GM10266 (cell line): ENCODE measurements around the gene TAF6.
A peak's percentile ranks its signal among the peaks of the same experiment; 100 is the strongest.
"Not testable (repeated sequence)": the region's sequence is repeated elsewhere in the genome, so short reads cannot be mapped to it uniquely, and the experiment has no call there.

Experiments used
- DNase-seq: peaks from one replicate; pipeline ENCODE4 v3.0.0; 2012; ENCODE audit errors: extremely low spot score
- CTCF ChIP-seq: IDR thresholded peaks from 2 replicates; pipeline ENCODE4 v1.5.1; 2012; ENCODE audit warnings: mild to moderate bottlenecking, low read depth; ENCODE audit not compliant: control insufficient read depth, insufficient read depth; ENCODE audit errors: missing control alignments

TAF6 gene

DNA sequence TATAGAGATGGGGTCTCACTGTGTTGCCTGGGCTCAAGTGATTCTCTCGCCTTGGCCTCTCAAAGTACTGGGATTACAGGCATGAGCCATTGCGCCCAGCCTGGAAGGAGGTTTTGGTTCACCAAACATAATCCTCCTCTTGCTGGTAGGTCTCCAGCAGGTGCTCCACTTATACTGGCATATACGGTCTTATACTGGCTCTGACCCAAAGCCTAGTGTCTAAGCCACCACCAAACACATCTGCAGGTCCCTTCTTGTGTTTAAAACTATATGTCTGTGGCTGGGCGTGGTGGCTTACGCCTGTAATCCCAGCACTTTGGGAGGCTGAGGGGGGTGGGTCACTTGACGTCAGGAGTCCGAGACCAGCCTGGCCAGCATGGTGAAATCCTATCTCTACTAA is 13.0 kb upstream of the TAF6 start:
- DNase-seq: no peak
- TF ChIP-seq CTCF: no peak

- peak; percentile 79 for DNase-seq
- peak; percentile 95 for TF ChIP-seq CTCF
These were observed 11.7 kb upstream of the TAF6 start for GRCh38 chr7:100130608-100131453.

- DNase-seq: not testable (repeated sequence)
These were observed 11.1 kb upstream of the TAF6 start for GRCh38 chr7:100130220-100130607.

- no peak for DNase-seq
- TF ChIP-seq CTCF: no peak
These were observed 9.4 kb upstream of the TAF6 start for GRCh38 chr7:100128637-100128963.

- peak; percentile 40 for DNase-seq
- TF ChIP-seq CTCF: no peak
These were observed 8.9 kb upstream of the TAF6 start for GRCh38 chr7:100127866-100128636.

DNA sequence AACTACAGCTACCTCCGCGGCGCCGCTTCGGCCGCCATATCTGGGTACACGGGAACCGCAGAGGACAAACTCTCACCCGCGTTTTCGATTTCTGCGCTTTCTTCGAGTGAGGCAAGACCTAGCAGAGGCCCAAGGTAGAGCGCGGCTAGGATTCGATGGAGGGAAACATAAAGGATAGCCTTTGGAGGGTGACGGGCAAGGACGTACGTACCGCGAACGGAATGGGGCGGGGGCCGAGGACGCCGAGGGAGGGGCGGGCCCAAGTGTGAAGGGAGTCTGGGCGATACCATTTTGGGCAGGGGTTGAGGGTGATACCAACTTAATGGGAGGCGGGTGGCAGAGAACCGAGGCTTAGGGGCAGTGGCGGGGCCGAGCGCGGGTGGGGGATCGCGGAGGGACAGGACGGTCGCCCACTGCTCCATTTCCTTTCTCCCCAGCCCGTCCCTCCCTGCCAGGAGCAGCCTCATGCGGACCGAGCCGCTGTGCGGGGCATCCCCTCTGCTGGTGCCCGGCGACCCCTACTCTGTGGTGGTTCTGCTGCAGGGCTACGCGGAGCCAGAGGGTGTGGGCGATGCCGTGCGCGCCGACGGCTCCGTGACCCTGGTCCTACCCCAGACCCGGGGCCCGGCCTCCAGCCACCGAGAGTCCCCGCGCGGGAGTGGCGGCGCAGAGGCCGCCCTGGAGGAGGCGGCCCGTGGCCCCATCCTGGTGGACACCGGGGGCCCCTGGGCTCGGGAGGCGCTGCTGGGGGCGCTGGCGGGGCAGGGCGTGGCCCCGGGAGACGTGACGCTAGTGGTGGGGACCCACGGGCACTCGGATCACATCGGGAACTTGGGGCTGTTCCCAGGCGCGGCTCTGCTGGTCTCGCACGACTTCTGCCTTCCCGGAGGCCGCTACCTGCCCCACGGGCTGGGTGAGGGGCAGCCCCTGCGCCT is 8.0 kb upstream of the TAF6 start, which contains the start of gene MBLAC1:
Gene MBLAC1 (plus strand): TSS at position 37 of the 935 bp plus-strand sequence. CDS start 429 bp downstream, at position 466.
- DNase-seq: peak; percentile 92
- no peak for TF ChIP-seq CTCF

DNA sequence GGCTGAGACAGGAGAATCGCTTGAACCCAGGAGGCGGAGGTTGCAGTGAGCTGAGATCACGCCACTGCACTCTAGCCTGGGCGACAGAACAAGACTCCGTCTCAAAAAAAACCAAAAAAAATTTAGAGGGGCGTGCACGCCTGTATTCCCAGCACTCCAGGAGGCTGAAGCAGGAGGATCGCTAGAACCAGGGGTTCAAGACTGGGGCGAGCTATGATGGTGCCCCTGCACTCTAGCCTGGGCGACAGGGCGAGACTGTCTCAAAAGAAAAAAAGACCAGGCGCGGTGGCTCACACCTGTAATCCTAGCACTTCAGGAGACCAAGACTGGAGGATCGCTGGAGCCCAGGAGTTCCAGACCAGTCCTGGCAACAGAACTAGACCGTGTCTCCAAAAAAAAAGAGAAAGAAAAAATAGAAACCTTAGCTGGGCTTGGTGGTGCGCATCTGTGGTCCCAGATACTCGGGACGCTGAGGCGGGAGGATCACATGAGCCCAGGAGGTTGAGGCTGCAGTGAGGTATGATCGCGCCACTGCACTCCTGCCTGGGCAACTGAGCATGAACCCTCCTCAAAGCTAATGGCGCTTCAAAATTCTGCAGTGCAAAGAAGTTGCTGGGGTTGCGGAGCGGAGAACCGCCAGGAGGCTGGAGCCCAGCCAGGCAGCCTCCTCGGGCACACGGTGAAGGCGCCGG is 7.2 kb upstream of the TAF6 start:
- TF ChIP-seq CTCF: no peak
- no peak for DNase-seq
